IMR-90 (cell line): Measurements from ENCODE around the gene PTAR1. TPM values are rescaled to one million over a fixed set of nuclear protein-coding genes. Genes with fewer than 3 reads are reported as not detected.
"Not testable (repeated sequence)": the region's sequence is repeated elsewhere in the genome, so short reads cannot be mapped to it uniquely, and the experiment has no call there.

Experiments used
- ATAC-seq: fragments of 200-7000 bp; cut with Tn5 transposase; 2 replicates; pipeline ENCODE4 v1.9.1; 2020; ENCODE audit warnings: low read depth, mild to moderate bottlenecking, moderate library complexity
- BruUV-seq: library from RNA; stranded (reverse); fragments of 400-500 nt; replicated peaks from 2 replicates; lab custom pipeline; 2021; lab: Mats Ljungman, UMichigan
- CTCF ChIA-PET: fragments of 300-600 bp; formaldehyde crosslinking; extraction: SDS; loops from one replicate; lab custom pipeline; 2021; ENCODE audit warnings: antibody characterized with exemption; lab: Yijun Ruan, JAX
- POLR2A ChIA-PET: fragments of 300-600 bp; sonication (Branson Sonifier 250); formaldehyde crosslinking; loops from one replicate; lab custom pipeline; 2022; ENCODE audit warnings: antibody characterized with exemption; ENCODE audit not compliant: unreplicated experiment; lab: Charles Lee
- DNase-seq: peaks from one replicate; pipeline ENCODE4 v3.0.0; 2013
- H2AFZ ChIP-seq: replicated peaks from 2 replicates; pipeline ENCODE3; 2013; ENCODE audit warnings: low read length, mild to moderate bottlenecking; ENCODE audit not compliant: poor library complexity
- H2AK5ac ChIP-seq: 2 replicates; pipeline ENCODE4 v1.6.1; 2013; ENCODE audit warnings: low read depth, low read length, inconsistent platforms
- H2AK9ac ChIP-seq: replicated peaks from 2 replicates; pipeline ENCODE3; 2013; ENCODE audit warnings: mild to moderate bottlenecking, low read depth, low read length, moderate library complexity; ENCODE audit not compliant: poor library complexity
- H2BK120ac ChIP-seq: 2 replicates; pipeline ENCODE4 v1.6.1; 2013; ENCODE audit warnings: low read depth, low read length, inconsistent platforms
- H2BK15ac ChIP-seq: 3 replicates; pipeline ENCODE4 v1.6.1; 2013; ENCODE audit warnings: low read depth, low read length, inconsistent platforms
- H2BK20ac ChIP-seq: 2 replicates; pipeline ENCODE4 v1.6.1; 2013; ENCODE audit warnings: low read depth, mild to moderate bottlenecking, inconsistent platforms, low read length, moderate library complexity
- H2BK5ac ChIP-seq: 2 replicates; pipeline ENCODE4 v1.6.1; 2013; ENCODE audit warnings: mild to moderate bottlenecking, low read depth, low read length, inconsistent platforms; ENCODE audit not compliant: poor library complexity, severe bottlenecking
- H3K14ac ChIP-seq: replicated peaks from 2 replicates; pipeline ENCODE4 v1.6.1; 2013; ENCODE audit warnings: low read depth, low read length, inconsistent platforms
- H3K18ac ChIP-seq: 2 replicates; pipeline ENCODE4 v1.6.1; 2013; ENCODE audit warnings: low read depth, low read length, control low read depth
- H3K23ac ChIP-seq: 2 replicates; pipeline ENCODE4 v1.6.1; 2013; ENCODE audit warnings: low read depth, low read length, inconsistent platforms
- H3K27ac ChIP-seq: 2 replicates; pipeline ENCODE4 v1.5.1; 2013; ENCODE audit warnings: mild to moderate bottlenecking, control low read depth, low read length; ENCODE audit not compliant: insufficient read depth
- H3K27me3 ChIP-seq: 2 replicates; pipeline ENCODE4 v1.6.1; 2013; ENCODE audit warnings: low read length; ENCODE audit not compliant: control insufficient read depth, insufficient read depth
- H3K36me3 ChIP-seq: 2 replicates; pipeline ENCODE4 v1.6.1; 2013; ENCODE audit warnings: low read length, mixed read lengths; ENCODE audit not compliant: control insufficient read depth, insufficient read depth
- H3K4ac ChIP-seq: 2 replicates; pipeline ENCODE4 v1.6.1; 2013; ENCODE audit warnings: low read depth, low read length, inconsistent platforms
- H3K4me1 ChIP-seq: 2 replicates; pipeline ENCODE4 v1.6.1; 2013; ENCODE audit warnings: low read length, mixed read lengths; ENCODE audit not compliant: control insufficient read depth, insufficient read depth
- H3K4me2 ChIP-seq: 2 replicates; pipeline ENCODE4 v1.6.1; 2013; ENCODE audit warnings: low read depth, mild to moderate bottlenecking, control low read depth, low read length, moderate library complexity
- H3K4me3 ChIP-seq: 2 replicates; pipeline ENCODE4 v1.5.1; 2013; ENCODE audit warnings: low read depth, mild to moderate bottlenecking, control low read depth, low read length, moderate library complexity; ENCODE audit not compliant: insufficient read depth
- H3K56ac ChIP-seq: 2 replicates; pipeline ENCODE4 v1.6.1; 2013; ENCODE audit warnings: low read length, inconsistent platforms; ENCODE audit not compliant: insufficient read depth; ENCODE audit errors: extremely low read depth
- H3K79me1 ChIP-seq, 2 experiments: 2 replicates each; pipeline ENCODE4 v1.6.1; 2013; ENCODE audit warnings: low read length in 2 of 2, inconsistent platforms in 1 of 2, low read depth in 1 of 2
- H3K9ac ChIP-seq: 2 replicates; pipeline ENCODE4 v1.6.1; 2013; ENCODE audit warnings: low read depth, low read length, control low read depth
- H3K9me1 ChIP-seq: 2 replicates; pipeline ENCODE4 v1.6.1; 2013; ENCODE audit warnings: low read length, inconsistent platforms; ENCODE audit not compliant: insufficient read depth
- H3K9me3 ChIP-seq: 2 replicates; pipeline ENCODE4 v1.6.1; 2013; ENCODE audit warnings: low read length; ENCODE audit not compliant: control insufficient read depth, insufficient read depth
- H4K20me1 ChIP-seq: 2 replicates; pipeline ENCODE4 v1.6.1; 2013; ENCODE audit warnings: low read length, inconsistent platforms; ENCODE audit not compliant: insufficient read depth
- H4K5ac ChIP-seq: 2 replicates; pipeline ENCODE4 v1.6.1; 2013; ENCODE audit warnings: mild to moderate bottlenecking, low read depth, low read length, control low read depth
- H4K8ac ChIP-seq, 2 experiments: 2 replicates each; pipeline ENCODE4 v1.6.1; 2013; ENCODE audit warnings: low read depth in 2 of 2, low read length in 2 of 2, control low read depth in 1 of 2, inconsistent platforms in 1 of 2
- H4K91ac ChIP-seq: 2 replicates; pipeline ENCODE4 v1.6.1; 2013; ENCODE audit warnings: low read depth, low read length, inconsistent platforms; ENCODE audit not compliant: insufficient read depth
- WGBS, 2 experiments: methylation state at CpG; one replicate each; pipeline versions ENCODE4 v1.1.5 to v1.1.7; 2013; ENCODE audit warnings: missing lambda C conversion rate in 2 of 2; ENCODE audit not compliant: insufficient read length in 1 of 2; ENCODE audit errors: extremely low coverage in 2 of 2; 5-methylcytosine and 5-hydroxymethylcytosine counted together
- dilution Hi-C: fragments of 300-500 bp; cut with HindIII; formaldehyde crosslinking; loops from one replicate; pipeline ENCODE4 v1.14.3; 2018; ENCODE audit warnings: low sequenced_read_pairs; ENCODE audit not compliant: unreplicated experiment
- in situ Hi-C: fragments of 300-500 bp; cut with MboI; formaldehyde crosslinking; loops from 3 replicates; pipeline ENCODE4 v1.14.3; 2019; ENCODE audit warnings: low sequenced_read_pairs, inconsistent platforms, mixed read lengths
- intact Hi-C: fragments of 100-400 bp; cut with micrococcal nuclease; formaldehyde crosslinking; loops from 2 replicates; pipeline ENCODE4 v1.10.0; 2022
- polyA plus RNA-seq, 3 experiments: library from polyadenylated mRNA; depleted of rRNA; stranded (reverse); fragments of >200 nt; gene quantifications; 2 replicates each; pipeline ENCODE4 v1.2.3, GENCODE V29; 2012; ENCODE audit warnings: low replicate concordance in 1 of 3
- total RNA-seq: library from RNA; depleted of rRNA; stranded (reverse); fragments of >200 nt; gene quantifications from 2 replicates; pipeline ENCODE4 v1.2.3, GENCODE V29; 2012

The PTAR1 gene
- total and polyA plus RNA-seq, 2 of the 4 experiments (the other 2 are of a cell fraction): 10.6 to 110 TPM

- H3K4me3 ChIP-seq, H3K4me1 ChIP-seq, H2AK5ac ChIP-seq, H3K23ac ChIP-seq, H2AFZ ChIP-seq, H3K27ac ChIP-seq, H3K18ac ChIP-seq, dilution Hi-C loops, H4K20me1 ChIP-seq, CTCF ChIA-PET, in situ Hi-C loops, H3K36me3 ChIP-seq, H3K9me1 ChIP-seq, ATAC-seq, H2BK20ac ChIP-seq, H4K8ac ChIP-seq, H2BK5ac ChIP-seq, H3K79me1 ChIP-seq, H3K4me2 ChIP-seq, BruUV-seq, H3K56ac ChIP-seq, H2BK120ac ChIP-seq, H3K9ac ChIP-seq, H4K5ac ChIP-seq, H3K9me3 ChIP-seq, H3K4ac ChIP-seq, H2BK15ac ChIP-seq, H3K14ac ChIP-seq, H4K91ac ChIP-seq, DNase-seq, H2AK9ac ChIP-seq: not testable (repeated sequence)
- peaks cover 10% of the 10 kb centered on the region for H3K27me3 ChIP-seq
- intact Hi-C loops: loop anchor here (5.0 kb wide), 1 partner anchor 47 kb away; no protein-coding TSS in a partner anchor
- POLR2A ChIA-PET: interaction anchor here (0.6 kb wide), 1 partner anchor 881 kb away, joined by 3 read pairs; no protein-coding TSS in a partner anchor
- WGBS, 2 experiments: no CpG with 5 or more reads among the region's 5 CpGs
These were observed 40.2 kb upstream of the PTAR1 start for GRCh38 chr9:69800027-69800426.

GRCh38 chr9:69799521-69799920, 39.7 kb upstream of the PTAR1 start:
- in situ Hi-C loops: loop anchor here (10.0 kb wide), 1 partner anchor 55 kb away; no protein-coding TSS in a partner anchor
- BruUV-seq, H3K4ac ChIP-seq: not testable (repeated sequence)

More at GRCh38 chr9:69799521-69799920, 39.7 kb upstream of the PTAR1 start:
- H2BK20ac ChIP-seq, H3K4me2 ChIP-seq, H2BK120ac ChIP-seq, H3K14ac ChIP-seq, H2AFZ ChIP-seq, H3K27ac ChIP-seq, H3K36me3 ChIP-seq, dilution Hi-C loops, H3K23ac ChIP-seq, H2AK9ac ChIP-seq, H2AK5ac ChIP-seq, H3K79me1 ChIP-seq, H3K18ac ChIP-seq, H3K4me3 ChIP-seq, H4K20me1 ChIP-seq, H3K9ac ChIP-seq, ATAC-seq, DNase-seq, H2BK5ac ChIP-seq, CTCF ChIA-PET, H2BK15ac ChIP-seq, H3K56ac ChIP-seq, H3K9me1 ChIP-seq, H3K27me3 ChIP-seq, H4K5ac ChIP-seq, H3K9me3 ChIP-seq, H4K91ac ChIP-seq, H4K8ac ChIP-seq, intact Hi-C loops, H3K4me1 ChIP-seq: not testable (repeated sequence)
- WGBS, 2 experiments: 96% methylated on average over 11 of the region's 18 CpGs; no CpG with 5 or more reads in 1 of the 2 experiments
- POLR2A ChIA-PET: interaction anchor here (0.6 kb wide), 1 partner anchor 880 kb away, joined by 3 read pairs; no protein-coding TSS in a partner anchor
